Activated naive CD8-positive, alpha-beta T cell treated with anti-CD3 and anti-CD28 coated beads for 36 hours (primary cell): ENCODE measurements around the gene C20orf96. TPM values are rescaled to one million over a fixed set of nuclear protein-coding genes. Genes with fewer than 3 reads are reported as not detected.

ENCODE experiments used
- DNase-seq: peaks from one replicate; pipeline ENCODE4 v3.0.0; 2021
- H3K27ac Mint-ChIP-seq: one replicate; pipeline ENCODE4 v1.8.0; 2022; ENCODE audit warnings: mild to moderate bottlenecking, moderate library complexity, mixed read lengths
- H3K27me3 Mint-ChIP-seq: one replicate; pipeline ENCODE4 v1.8.0; 2022; ENCODE audit warnings: mild to moderate bottlenecking, mixed read lengths
- H3K36me3 Mint-ChIP-seq: one replicate; pipeline ENCODE4 v1.8.0; 2021; ENCODE audit warnings: mild to moderate bottlenecking, mixed read lengths
- H3K4me1 Mint-ChIP-seq: one replicate; pipeline ENCODE4 v1.8.0; 2021; ENCODE audit warnings: mixed read lengths
- H3K4me3 Mint-ChIP-seq: one replicate; pipeline ENCODE4 v1.8.0; 2022; ENCODE audit warnings: mild to moderate bottlenecking, moderate library complexity, mixed read lengths
- H3K9me3 Mint-ChIP-seq: one replicate; pipeline ENCODE4 v1.8.0; 2022; ENCODE audit warnings: mixed read lengths
- total RNA-seq, 2 experiments: library from RNA; stranded (reverse); gene quantifications; one replicate each; pipeline ENCODE4 v1.2.3, GENCODE V29; 2021

Gene C20orf96
- total RNA-seq, 2 experiments from 2014 or later = 7.5 to 7.8 TPM

GRCh38 chr20:300345-300990 lies 9.9 kb upstream of the C20orf96 start:
- H3K27ac Mint-ChIP-seq = peak overlapping the region; percentile 73
- H3K4me1 Mint-ChIP-seq = peaks cover 38% of the 10 kb centered on the region
- peaks cover 34% of the 10 kb centered on the region for H3K36me3 Mint-ChIP-seq
- no peaks in the 10 kb centered on the region for H3K9me3 Mint-ChIP-seq
- H3K27me3 Mint-ChIP-seq = peaks cover 3% of the 10 kb centered on the region
- peak overlapping the region; percentile 100 for H3K4me3 Mint-ChIP-seq
- no peak for DNase-seq

DNA sequence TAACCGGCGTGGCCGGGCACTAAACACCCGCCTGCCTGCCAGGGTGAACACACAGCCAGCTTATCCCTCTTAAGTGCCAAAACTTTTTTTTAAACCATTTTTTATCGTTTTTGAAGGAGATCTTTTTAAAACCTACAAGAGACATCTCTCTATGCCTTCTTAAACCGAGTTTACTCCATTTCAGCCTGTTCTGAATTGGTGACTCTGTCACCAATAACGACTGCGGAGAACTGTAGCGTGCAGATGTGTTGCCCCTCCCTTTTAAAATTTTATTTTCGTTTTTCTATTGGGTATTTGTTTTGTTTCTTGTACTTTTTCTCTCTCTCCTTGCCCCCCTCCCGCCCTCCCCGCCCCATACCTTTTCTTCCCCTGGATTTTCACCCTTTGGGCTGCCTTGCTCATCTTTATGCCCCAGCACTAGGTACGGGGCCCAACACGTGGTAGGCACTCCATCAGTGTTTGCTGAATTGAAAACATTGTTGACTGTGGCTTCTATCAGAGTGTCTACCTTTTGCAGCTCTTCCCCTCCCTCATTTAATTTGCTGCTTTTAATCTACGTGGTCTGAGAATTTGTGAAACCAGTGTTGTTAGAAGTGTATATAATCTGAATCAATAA lies 8.3 kb upstream of the C20orf96 start:
- no peak for DNase-seq
- peak overlapping the region; percentile 100 for H3K4me3 Mint-ChIP-seq
- no peaks in the 10 kb centered on the region for H3K9me3 Mint-ChIP-seq
- peaks cover 38% of the 10 kb centered on the region for H3K4me1 Mint-ChIP-seq
- peaks cover 34% of the 10 kb centered on the region for H3K36me3 Mint-ChIP-seq
- peak overlapping the region; percentile 97 for H3K27ac Mint-ChIP-seq
- H3K27me3 Mint-ChIP-seq = peaks cover 3% of the 10 kb centered on the region

GRCh38 chr20:297925-298775 lies 7.6 kb upstream of the C20orf96 start:
- Mint-ChIP-seq H3K27ac (peak overlapping the region; percentile 97), H3K36me3 (peaks cover 34% of the 10 kb centered on the region), H3K4me3 (peak overlapping the region; percentile 100), H3K27me3 (peaks cover 3% of the 10 kb centered on the region), H3K9me3 (no peaks in the 10 kb centered on the region), H3K4me1 (peaks cover 38% of the 10 kb centered on the region)
- peak; percentile 58 for DNase-seq

DNA sequence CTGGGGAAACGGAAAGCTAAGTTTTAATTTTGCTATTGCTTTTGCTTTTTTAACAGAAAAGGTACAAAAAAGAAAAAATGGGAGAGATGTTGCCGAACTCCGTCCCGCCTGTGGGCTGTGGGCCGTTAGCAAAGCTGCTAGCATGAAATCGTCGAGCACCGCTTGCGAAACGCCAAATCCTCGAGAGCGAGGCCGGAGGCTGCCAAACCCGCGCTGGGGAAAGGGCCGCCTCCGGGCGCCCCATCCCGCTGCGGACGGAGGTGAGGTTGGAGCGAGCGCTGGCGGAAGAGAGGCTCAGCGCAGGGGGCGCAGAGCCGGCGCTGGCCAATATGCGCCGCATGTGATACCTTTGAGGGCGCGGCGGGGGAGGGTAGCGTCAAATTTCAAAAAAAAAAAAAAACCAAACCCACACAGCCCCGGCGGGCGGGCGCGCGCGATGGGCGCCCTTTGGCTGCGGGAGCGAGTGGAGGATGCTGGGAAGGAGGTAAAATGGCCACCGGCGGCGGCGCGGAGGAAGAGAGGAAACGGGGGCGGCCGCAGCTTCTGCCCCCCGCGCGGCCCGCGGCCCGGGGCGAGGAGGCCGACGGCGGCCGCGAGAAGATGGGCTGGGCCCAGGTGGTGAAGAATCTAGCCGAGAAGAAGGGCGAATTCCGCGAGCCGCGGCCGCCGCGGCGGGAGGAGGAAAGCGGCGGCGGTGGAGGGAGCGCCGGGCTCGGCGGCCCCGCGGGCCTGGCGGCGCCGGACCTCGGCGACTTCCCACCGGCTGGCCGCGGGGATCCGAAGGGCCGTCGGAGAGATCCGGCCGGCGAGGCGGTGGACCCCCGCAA lies 6.8 kb upstream of the C20orf96 start, which contains the start of gene ZCCHC3:
ZCCHC3 (plus strand) TSS at position 473 of the 827 bp plus-strand sequence; CDS start at position 490, 17 bp downstream.
- H3K9me3 Mint-ChIP-seq = no peaks in the 10 kb centered on the region
- H3K4me3 Mint-ChIP-seq = peak within 1 kb of the TSS; percentile 100
- H3K27me3 Mint-ChIP-seq = peaks cover 3% of the 10 kb centered on the region
- DNase-seq = peak; percentile 91
- peaks cover 34% of the 10 kb centered on the region for H3K36me3 Mint-ChIP-seq
- H3K27ac Mint-ChIP-seq = peak within 1 kb of the TSS; percentile 98
- H3K4me1 Mint-ChIP-seq = peaks cover 35% of the 10 kb centered on the region

- H3K9me3 Mint-ChIP-seq = no peaks in the 10 kb centered on the region
Measured at GRCh38 chr20:295804-296203, 5.3 kb upstream of the C20orf96 start.

GRCh38 chr20:294602-295001 lies 4.1 kb upstream of the C20orf96 start:
- Mint-ChIP-seq H3K27me3 (peaks cover 3% of the 10 kb centered on the region), H3K9me3 (no peaks in the 10 kb centered on the region), H3K4me3 (no peak overlapping the region), H3K4me1 (peaks cover 14% of the 10 kb centered on the region), H3K27ac (no peak overlapping the region), H3K36me3 (peaks cover 18% of the 10 kb centered on the region)
- no peak for DNase-seq

More at GRCh38 chr20:295804-296203, 5.3 kb upstream of the C20orf96 start:
- Mint-ChIP-seq H3K27ac (peak overlapping the region; percentile 70), H3K4me1 (peaks cover 21% of the 10 kb centered on the region), H3K27me3 (peaks cover 3% of the 10 kb centered on the region), H3K4me3 (peak overlapping the region; percentile 95), H3K36me3 (peaks cover 24% of the 10 kb centered on the region)
- DNase-seq = no peak

DNA sequence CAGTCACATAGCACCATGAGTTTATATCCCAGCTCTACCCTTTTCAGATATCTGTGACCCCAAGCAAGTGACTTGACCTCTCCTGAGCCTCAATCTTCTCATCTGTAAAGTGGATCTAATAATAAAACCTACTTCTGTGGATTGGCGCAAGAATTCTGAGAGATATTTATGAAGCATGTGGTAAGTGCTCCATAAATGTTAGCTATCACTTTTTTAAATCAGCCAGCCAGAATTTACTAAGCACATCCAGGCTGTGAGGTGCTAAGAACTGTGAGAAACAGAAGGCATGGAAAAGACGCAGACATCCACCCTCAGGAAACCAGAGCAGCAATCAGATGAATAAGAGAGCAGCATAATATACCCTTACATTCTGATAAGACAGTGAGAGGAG lies 862 bp downstream of the C20orf96 start:
- no peaks in the 10 kb centered on the region for H3K9me3 Mint-ChIP-seq
- no peak overlapping the region for H3K4me3 Mint-ChIP-seq
- H3K27me3 Mint-ChIP-seq = no peaks in the 10 kb centered on the region
- peaks cover 10% of the 10 kb centered on the region for H3K4me1 Mint-ChIP-seq
- no peak for DNase-seq
- H3K27ac Mint-ChIP-seq = no peak overlapping the region
- H3K36me3 Mint-ChIP-seq = peaks cover 4% of the 10 kb centered on the region

- Mint-ChIP-seq H3K27ac (no peak overlapping the region), H3K4me3 (no peak overlapping the region), H3K36me3 (peaks cover 4% of the 10 kb centered on the region), H3K9me3 (no peaks in the 10 kb centered on the region), H3K27me3 (no peaks in the 10 kb centered on the region), H3K4me1 (peaks cover 10% of the 10 kb centered on the region)
- no peak for DNase-seq
Measured at GRCh38 chr20:288956-289692, 1.4 kb downstream of the C20orf96 start.

GRCh38 chr20:286508-286907 lies 4.0 kb downstream of the C20orf96 start:
- H3K9me3 Mint-ChIP-seq = no peaks in the 10 kb centered on the region
- H3K27ac Mint-ChIP-seq = no peak overlapping the region
- H3K4me3 Mint-ChIP-seq = no peak overlapping the region
- H3K36me3 Mint-ChIP-seq = peaks cover 4% of the 10 kb centered on the region
- H3K4me1 Mint-ChIP-seq = peaks cover 10% of the 10 kb centered on the region
- no peaks in the 10 kb centered on the region for H3K27me3 Mint-ChIP-seq
- DNase-seq = no peak

- H3K9me3 Mint-ChIP-seq = no peaks in the 10 kb centered on the region
- no peaks in the 10 kb centered on the region for H3K27me3 Mint-ChIP-seq
- H3K27ac Mint-ChIP-seq = no peak overlapping the region
- peaks cover 3% of the 10 kb centered on the region for H3K36me3 Mint-ChIP-seq
- DNase-seq = no peak
- peaks cover 6% of the 10 kb centered on the region for H3K4me1 Mint-ChIP-seq
- H3K4me3 Mint-ChIP-seq = no peak overlapping the region
Measured at GRCh38 chr20:284172-284571, 6.4 kb downstream of the C20orf96 start.

DNA sequence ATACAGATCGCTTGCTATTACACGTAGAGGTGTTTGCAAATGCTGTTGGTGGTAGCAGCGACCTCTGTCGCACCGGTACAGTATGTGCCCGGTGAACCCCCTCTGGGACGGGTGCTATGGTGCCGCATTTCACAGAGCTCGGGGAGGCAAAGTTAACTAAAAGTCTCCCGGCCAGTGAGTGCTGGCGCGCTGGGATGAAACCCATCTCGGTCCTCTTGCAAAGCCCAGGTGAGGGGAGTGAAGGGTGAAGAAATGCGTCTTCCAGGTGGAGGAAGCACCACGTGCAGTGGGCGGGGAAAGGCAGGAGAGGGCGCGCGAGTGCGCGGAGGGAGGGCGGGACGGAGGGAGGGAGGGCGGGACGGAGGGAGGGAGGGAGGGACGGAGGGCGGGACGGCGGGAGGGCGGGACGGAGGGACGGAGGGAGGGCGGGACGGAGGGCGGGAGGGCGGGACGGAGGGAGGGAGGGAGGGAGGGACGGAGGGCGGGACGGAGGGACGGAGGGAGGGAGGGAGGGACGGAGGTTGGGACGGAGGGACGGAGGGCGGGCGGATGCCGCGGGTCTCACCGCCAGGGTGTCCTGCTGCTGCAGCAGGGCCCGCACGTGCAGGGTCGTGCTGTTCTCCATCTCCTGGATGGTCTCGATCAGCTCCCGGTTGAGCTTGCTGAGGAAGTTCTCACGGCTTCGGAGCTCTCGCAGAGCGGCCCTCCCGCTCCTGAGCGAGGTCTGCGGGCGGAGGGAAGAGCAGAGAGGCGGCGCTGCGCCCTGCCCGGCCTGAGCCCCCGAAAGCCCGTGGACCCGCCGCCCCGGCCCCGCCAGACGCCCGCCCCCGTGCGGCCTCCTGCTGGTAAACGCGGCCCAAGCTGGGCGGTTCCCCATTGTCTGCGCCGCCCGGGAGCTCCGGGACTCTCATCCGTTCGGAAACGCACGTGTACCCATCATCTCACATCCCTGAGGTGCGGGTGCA lies 11.7 kb downstream of the C20orf96 start:
- Mint-ChIP-seq H3K36me3 (peaks cover 3% of the 10 kb centered on the region), H3K4me3 (no peak overlapping the region), H3K9me3 (peaks cover 1% of the 10 kb centered on the region), H3K27me3 (no peaks in the 10 kb centered on the region), H3K27ac (no peak overlapping the region), H3K4me1 (no peaks in the 10 kb centered on the region)
- DNase-seq = no peak

DNA sequence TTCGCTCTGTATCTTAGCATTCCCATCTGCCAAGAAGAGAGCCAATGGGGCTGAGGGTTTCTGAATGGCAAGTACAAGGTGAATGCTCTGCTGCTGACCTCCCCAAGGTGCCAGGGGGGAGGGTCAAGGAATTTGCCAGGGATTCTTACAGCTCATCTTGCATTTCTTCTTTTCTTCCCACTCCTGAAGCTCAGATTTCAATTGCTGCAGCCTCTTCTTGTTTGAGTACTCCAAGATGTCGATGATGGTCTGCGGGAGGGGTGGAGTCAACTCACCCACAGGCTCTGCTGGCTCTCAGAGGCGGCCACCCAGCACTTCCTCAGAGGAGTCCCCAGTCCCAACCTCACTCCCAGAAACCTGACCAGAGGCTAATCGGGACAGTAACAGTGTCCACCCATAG lies 12.4 kb downstream of the C20orf96 start:
- H3K9me3 Mint-ChIP-seq = peaks cover 1% of the 10 kb centered on the region
- no peak for DNase-seq
- H3K36me3 Mint-ChIP-seq = peaks cover 3% of the 10 kb centered on the region
- no peak overlapping the region for H3K4me3 Mint-ChIP-seq
- no peaks in the 10 kb centered on the region for H3K4me1 Mint-ChIP-seq
- no peaks in the 10 kb centered on the region for H3K27me3 Mint-ChIP-seq
- no peak overlapping the region for H3K27ac Mint-ChIP-seq

DNA sequence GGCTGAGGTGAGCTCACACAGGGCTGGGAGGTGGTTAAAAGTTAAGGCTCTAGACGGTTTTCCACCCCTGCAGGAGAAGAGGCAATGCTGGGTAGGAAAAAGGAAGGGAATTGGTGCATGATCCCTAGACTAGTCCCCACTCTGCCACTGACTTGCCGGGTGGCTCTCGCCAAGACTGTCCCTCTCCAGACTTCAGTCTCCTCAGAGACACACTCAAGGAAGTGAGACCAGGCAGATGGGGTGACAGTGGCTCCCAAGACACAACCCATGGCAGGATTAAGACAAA lies 13.1 kb downstream of the C20orf96 start:
- no peak overlapping the region for H3K27ac Mint-ChIP-seq
- no peak for DNase-seq
- H3K9me3 Mint-ChIP-seq = peaks cover 1% of the 10 kb centered on the region
- H3K4me1 Mint-ChIP-seq = no peaks in the 10 kb centered on the region
- H3K4me3 Mint-ChIP-seq = no peak overlapping the region
- H3K27me3 Mint-ChIP-seq = no peaks in the 10 kb centered on the region
- H3K36me3 Mint-ChIP-seq = peaks cover 3% of the 10 kb centered on the region
